GM21515 (cell line): ENCODE data around the gene DEDD2.

Experiments
- ATAC-seq: cut with Tn5 transposase; IDR thresholded peaks from one replicate; pipeline ENCODE4 v1.9.1; 2021; ENCODE audit not compliant: unreplicated experiment

DEDD2 gene

GRCh38 chr19:42151782-42152684, 65.4 kb downstream of the DEDD2 start:
- ATAC-seq: no peak

GRCh38 chr19:42150911-42151361, 66.5 kb downstream of the DEDD2 start:
- no peak for ATAC-seq

- ATAC-seq: no peak
Observed at GRCh38 chr19:42150364-42150763, 67.1 kb downstream of the DEDD2 start.

GRCh38 chr19:42149447-42150202, 67.9 kb downstream of the DEDD2 start:
- ATAC-seq: no peak
